Right lobe of liver (tissue), 4 donors: ENCODE measurements around the gene SMARCC1.

ENCODE experiments used
- POLR2A ChIP-seq: fragments of 450-650 bp; IDR thresholded peaks from one replicate; pipeline ENCODE4 v1.6.1; 2017; ENCODE audit warnings: antibody characterized with exemption, mild to moderate bottlenecking
- TF ChIP-seq, protein P1 (sequence below), 4 donors: fragments of 200-600 bp in 3 of 4; fragments of 450-650 bp in 1 of 4; IDR thresholded peaks; one replicate each; pipeline versions ENCODE4 v1.5.1 to v1.8.0; 2016 to 2022; ENCODE audit warnings: antibody characterized with exemption in 4 of 4, mild to moderate bottlenecking in 2 of 4
- donor health status: DM: no; HTN: no; CAD: no.
- donor health status: DM: no; HTN: no; CAD: no.
- donor health status: DM: no; HTN: yes; CAD: no.

DNA sequence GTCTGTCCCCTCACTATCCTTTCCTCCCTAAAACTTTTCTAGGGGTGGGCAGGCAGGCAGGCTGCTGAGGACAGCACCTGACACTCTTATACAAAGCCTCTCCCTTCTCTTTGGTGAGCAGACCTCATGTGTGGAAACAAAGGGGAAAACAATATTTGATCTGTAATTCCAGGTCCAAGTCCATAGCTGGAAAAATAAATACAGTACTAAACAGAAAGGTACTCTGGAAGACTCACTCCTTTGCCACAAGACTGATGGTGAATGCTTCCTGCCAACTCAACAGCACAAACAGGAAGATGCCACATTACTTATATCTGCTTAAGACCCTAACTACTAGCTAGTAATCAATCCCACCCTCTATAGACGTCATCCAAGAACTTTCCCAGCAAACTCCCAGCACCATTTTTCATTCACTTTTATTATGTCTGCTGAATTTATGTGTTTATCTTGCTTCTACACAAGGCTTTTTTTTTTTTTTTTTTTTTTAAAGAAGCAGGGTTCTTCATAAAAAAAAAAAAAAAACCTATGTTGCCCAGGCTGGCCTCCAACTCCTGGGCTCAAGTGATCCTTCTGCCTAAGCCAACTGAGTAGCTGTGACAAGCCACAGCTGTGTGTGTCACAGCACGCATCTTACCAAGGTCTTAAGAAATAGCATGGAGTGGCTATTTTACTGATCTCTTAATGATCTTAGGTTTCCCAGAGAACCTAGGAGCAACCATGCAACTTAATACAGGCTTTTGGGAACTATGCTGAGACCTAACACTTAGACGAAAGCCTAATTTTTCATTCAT is 158.8 kb downstream of the SMARCC1 start:
- no peak for TF ChIP-seq POLR2A
- TF ChIP-seq, protein P1, sequence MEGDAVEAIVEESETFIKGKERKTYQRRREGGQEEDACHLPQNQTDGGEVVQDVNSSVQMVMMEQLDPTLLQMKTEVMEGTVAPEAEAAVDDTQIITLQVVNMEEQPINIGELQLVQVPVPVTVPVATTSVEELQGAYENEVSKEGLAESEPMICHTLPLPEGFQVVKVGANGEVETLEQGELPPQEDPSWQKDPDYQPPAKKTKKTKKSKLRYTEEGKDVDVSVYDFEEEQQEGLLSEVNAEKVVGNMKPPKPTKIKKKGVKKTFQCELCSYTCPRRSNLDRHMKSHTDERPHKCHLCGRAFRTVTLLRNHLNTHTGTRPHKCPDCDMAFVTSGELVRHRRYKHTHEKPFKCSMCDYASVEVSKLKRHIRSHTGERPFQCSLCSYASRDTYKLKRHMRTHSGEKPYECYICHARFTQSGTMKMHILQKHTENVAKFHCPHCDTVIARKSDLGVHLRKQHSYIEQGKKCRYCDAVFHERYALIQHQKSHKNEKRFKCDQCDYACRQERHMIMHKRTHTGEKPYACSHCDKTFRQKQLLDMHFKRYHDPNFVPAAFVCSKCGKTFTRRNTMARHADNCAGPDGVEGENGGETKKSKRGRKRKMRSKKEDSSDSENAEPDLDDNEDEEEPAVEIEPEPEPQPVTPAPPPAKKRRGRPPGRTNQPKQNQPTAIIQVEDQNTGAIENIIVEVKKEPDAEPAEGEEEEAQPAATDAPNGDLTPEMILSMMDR (IDR thresholded peaks at IDR 0.05): no peak
